RCC 7860 (cell line): ENCODE data around the gene RIT2.
"Not testable (repeated sequence)": the region's sequence is repeated elsewhere in the genome, so short reads cannot be mapped to it uniquely, and the experiment has no call there.

ENCODE experiments used
- DNase-seq: peaks from one replicate; pipeline ENCODE4 v3.0.0-alpha.2; 2015; ENCODE audit warnings: low spot score
- FAIRE-seq: peaks from 2 replicates; lab custom pipeline; 2012; peaks lifted over from hg19 to GRCh38; lab: Jason Lieb, UNC

RIT2 gene

DNA sequence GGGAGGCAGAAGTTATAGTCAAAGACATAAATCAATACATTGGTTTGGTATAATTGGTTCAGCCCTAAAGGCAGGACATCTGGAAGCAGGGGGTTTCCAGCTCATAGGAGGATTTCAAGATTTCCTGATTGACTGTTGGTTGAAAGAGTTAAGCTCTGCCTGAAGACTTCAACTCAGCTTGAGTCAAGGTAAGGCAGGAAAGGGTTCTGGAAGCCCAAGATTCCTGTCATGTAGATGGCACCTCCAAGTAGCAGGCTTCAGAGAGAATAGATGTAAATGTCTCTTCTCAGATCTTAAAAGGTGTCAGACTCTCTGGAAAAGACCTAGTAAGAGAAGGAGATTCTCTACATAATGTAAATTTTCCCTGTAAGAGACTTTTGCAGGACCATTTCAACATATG lies 335.3 kb downstream of the RIT2 start:
- DNase-seq (no peak), FAIRE-seq (no peak)

DNA sequence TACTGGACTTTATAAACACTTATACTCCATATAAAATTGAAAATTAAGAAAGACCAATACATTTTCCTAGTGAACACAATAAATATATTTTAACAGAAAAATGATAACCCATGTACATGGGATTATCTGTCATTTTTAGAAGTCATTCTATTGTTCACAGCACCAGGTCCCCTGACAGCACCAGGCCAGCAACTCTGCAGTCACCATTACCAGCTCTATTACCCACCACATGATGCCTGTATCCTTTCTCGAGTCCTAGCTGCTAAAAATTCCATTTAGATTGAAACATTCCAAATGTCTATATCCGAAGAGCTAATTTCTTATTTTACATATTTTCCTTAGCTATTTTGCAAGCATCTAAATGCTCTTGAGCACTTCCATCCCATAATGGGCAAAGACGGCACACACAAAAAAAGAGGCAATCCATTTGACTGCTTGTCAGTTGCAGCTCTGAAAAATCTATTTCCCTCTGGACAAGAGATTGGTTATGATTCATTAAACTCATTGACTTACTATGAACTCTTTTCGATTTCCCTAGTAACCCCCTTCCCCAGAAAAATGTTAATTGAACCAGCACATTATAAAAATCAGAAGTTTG lies 336.9 kb downstream of the RIT2 start:
- FAIRE-seq (no peak), DNase-seq (no peak)

DNA sequence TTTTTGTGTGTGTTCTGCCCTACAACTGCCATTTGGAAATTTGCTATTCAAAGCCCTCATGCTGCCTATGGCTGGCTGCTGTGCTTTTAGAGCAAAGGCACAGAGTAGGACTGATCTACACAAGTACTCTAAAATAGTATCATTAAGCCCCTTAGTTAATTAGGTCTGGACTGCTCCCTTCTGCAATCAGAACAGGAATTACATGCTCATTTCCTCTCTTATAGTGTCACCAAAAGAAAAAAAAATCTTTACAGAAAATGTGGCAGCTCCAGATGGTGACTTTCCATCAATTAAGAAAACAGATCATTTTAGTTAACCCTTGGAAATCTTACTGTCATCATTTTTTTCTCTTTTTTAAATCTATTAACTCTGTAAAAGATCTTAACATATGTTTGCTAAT lies 337.5 kb downstream of the RIT2 start:
- no peak for DNase-seq
- FAIRE-seq = no peak

DNA sequence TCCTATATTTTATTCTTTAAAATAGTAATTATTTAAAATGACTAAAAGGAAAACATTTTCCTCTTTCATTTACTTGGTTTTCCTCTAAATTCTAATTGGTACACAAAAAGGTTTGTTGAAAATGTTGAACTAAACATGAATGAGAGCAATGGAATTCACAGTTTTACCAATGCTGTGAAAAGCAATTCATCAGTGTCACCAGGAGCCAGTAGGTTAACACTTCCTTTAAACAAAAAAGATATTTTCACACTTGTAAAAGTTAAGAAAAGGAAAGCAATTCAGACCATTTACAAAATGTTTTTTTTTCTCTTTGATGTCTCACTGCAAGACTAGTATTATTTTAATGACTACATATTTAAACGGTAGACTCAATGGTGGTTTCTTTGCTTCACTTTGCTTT lies 341.6 kb downstream of the RIT2 start:
- DNase-seq (no peak), FAIRE-seq (no peak)

DNA sequence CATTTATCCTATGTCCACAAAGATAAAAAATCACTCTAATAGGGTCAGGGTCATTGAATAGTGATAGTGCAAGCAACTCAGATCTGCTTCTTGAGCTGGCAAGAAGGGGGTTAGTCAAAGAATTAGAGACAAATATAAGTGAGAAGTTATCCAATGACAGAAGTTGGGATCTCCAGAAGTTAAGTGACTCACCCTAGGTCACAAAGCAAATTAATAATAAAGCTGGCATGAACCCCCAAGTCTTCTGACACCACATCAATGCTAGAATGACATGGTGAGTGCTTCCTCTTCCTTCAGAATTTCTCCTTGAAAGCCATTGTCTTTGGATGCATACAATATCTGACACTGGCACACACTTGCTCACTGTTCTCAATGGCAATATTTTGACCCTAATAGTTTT lies 343.5 kb downstream of the RIT2 start:
- DNase-seq = no peak
- no peak for FAIRE-seq

DNA sequence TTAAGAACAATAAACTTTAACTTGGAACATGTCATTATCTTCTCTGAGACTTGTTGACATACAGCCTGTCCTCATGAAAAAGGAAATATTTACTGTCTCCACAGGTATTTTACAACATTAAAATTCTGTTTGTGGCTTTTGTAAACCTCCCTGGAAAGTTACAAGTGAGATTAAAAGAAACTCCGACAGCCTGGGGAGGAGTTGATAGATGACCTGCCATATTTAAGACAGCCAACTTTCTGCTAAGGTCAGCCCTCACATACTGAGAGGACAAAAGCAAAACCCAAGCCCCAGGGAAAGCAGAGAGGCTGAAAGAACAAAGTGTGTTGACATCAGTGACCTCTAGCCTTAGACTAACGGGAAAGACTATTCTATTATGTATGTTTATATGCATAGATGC lies 350.2 kb downstream of the RIT2 start:
- FAIRE-seq (no peak), DNase-seq (no peak)

DNA sequence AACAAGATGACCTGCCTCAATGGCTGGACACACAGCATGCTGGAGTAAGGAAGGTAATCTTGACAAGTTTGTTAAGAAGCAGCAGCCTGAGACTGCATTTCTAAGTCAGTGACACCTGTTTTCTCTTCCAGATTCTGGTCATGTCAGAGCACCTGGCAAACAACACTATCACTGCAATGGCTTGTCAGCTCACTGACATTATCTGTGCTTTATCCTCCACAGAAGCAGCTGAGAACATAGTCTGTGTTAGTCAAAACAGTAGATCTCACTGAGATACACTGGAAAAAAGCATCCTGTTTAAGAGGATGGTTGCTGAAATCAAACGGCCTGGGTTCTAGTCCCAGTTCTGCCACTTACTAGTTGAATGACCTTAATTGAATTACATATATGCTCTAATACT lies 355.2 kb downstream of the RIT2 start:
- FAIRE-seq = no peak
- no peak for DNase-seq

DNA sequence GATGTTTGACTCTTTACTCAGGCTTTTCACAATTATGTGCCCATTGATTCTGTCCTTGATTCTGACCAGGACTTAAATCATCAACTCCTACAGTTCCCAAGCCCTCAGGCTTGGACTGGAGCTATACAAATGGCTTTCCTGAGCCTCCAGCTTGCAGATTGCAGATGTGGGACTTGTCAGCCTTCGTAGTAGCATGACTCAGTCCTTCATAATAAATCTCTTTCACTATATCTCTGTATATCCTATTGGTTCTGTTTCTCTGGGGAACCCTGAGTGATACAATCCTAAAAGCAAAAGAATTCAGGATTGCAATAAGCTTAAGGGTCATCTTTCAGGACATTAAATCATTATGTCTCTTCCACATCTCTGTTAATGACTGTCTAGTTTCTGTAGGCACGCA lies 356.6 kb downstream of the RIT2 start:
- FAIRE-seq (no peak), DNase-seq (no peak)

DNA sequence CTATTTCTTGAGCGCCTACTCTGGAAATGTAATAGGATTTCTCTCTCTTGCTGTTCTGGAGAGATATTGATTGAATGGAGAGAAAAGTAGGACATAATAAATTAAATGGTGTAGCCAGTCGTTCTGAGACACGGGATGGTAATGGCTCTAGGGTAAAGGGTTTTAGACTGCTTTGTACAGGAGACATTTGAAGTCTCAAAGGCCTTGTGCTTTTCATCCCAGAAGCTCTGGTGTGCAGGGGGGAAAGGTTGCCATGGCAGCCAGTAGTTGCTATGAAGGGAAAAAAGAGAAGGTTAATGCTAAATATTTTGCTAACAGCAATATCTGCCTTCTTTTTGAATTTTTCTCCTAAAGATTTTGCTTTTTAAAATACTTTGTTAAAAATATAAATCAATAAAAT lies 359.3 kb downstream of the RIT2 start:
- FAIRE-seq (no peak), DNase-seq (no peak)

DNA sequence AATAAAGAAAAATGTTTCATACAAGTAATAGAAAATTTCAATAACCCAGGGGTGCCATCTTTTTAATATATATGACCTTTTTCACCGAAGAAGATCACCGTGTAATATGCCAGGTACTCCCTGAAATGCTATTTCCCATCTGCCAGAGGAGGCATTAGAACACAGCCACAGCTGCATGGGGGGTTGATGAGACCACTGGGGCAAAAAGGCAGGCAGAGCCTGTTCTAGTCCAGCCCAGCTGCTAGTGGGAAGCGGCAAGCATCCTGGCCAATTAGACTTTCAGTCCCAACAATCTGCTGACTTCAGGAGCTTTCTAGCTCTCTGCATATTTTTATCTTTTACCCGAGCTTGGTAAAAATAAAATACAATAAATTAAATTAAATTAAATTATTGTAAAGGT lies 362.6 kb downstream of the RIT2 start:
- DNase-seq = no peak
- FAIRE-seq = no peak

DNA sequence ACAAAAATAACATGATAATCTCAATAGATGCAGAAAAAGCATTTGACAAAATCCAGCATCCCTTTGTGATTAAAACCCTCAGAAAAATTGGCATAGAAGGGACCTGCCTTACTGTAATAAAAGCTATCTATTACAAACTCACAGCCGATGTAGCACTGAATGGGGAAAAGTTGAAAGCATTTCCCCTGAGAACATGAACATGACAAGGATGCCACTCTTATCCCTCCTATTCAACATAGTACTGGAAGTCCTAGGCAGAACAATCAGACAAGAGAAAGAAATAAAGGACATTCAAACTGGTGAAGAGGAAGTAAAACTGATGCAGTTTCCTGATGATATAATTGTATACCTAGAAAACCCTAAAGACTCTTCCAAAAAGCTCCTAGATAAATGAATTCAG lies 368.7 kb downstream of the RIT2 start:
- FAIRE-seq (no peak), DNase-seq (no peak)

DNA sequence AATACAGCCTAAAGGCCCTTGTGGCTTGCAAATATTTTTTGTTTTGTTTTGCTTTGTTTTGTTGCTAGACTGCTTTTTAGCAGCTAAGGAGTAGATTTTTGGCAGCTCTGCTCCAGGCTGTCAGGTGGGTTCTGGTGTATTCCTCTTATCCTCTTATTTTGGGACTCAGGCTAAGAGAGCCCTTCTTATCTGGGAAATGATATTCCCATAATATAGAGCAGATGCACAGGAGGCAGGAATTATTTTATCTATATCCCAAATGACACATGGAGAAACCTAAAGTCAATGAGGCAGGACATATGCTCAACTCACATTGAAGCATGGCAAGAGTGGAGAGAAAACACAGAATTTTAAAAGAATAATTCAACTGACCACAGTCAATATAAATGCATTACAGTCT lies 369.6 kb downstream of the RIT2 start:
- DNase-seq (no peak), FAIRE-seq (no peak)

DNA sequence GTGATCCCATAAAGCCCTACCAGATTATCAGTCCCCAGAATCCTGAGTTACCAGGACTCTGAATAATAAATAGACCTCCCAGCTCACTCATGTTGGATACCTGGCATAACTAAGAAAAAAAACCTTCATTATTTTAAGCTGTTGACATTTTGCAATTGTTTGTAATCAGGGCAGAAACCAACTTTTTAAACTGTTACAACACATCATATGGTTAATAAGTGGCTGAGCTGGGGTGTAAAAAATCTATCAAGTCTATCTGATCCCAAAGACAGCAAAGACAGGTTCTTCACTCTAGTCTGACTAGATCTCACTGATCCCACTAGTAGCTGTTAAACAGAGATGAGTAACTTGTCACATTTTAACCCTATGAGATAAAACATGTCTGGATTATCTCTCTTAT lies 370.3 kb downstream of the RIT2 start:
- FAIRE-seq (no peak), DNase-seq (no peak)

DNA sequence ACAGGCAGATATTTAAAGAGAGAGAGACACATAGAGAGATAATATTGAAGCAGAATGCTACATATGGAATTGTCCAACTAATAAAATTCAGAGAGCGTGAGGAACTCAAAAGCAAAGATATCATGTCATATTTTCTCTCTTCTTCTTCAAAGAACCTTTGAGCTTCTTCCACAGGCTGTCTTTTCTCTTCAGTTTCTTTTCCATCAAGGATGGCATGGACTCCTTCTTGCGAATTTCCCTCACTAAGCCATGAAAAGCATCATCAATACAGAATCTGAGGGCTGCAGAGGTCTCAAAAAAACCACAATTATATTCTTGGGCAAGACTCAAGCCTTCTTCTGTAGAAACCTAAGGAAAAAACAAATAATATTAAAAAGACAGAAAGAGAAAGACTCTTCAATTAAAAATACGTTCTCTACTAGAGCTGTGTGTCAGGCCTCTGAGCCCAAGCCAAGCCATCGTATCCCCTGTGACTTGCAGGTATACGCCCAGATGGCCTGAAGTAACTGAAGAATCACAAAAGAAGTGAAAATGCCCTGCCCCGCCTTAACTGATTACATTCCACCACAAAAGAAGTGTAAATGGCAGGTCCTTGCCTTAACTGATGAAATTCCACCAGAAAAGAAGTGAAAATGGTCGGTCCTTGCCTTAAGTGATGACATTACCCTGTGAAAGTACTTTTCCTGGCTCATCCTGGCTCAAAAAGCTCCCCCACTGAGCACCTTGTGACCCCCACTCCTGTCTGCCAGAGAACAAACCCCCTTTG lies 371.9 kb downstream of the RIT2 start:
- FAIRE-seq (no peak), DNase-seq (no peak)

DNA sequence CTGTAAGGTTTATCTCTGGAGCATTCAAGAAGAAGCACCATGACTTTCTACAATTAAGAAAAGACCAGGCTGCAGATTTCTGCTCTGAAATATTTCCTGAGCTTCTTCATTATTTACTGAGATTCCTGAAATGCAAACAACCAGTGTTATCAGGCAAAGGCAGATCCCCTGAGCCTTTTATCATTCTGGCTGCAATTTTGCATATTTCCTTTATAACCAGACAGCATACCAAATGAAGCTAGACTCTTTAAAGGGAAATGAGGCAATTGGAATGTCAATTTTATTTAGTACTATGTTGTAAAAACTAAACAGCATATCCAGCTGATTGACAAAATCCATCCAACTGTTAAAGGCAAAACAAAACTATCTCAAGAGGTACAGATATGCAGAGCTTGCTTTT lies 372.5 kb downstream of the RIT2 start:
- FAIRE-seq = no peak

DNA sequence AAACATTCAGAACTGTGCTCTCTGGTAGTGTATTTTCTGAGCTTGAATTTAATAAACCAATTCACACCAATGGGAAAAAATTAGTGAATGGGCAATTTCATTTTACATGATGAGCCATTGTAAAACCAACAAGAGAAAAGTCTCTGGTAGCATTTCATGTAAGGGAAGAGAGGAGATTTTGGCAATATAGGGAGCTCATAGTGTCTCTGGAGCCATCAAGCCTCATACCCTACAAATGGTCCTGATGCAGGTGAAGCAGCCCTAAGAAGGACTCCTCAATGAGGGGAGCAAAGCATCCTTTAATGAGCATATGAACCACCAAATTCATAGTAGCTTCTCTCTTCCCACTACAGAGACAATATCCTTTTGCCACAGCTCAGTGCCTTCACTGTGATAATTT lies 373.0 kb downstream of the RIT2 start:
- no peak for DNase-seq
- FAIRE-seq = no peak

More for the DNA sequence above, 372.5 kb downstream of the RIT2 start:
- no peak for DNase-seq

DNA sequence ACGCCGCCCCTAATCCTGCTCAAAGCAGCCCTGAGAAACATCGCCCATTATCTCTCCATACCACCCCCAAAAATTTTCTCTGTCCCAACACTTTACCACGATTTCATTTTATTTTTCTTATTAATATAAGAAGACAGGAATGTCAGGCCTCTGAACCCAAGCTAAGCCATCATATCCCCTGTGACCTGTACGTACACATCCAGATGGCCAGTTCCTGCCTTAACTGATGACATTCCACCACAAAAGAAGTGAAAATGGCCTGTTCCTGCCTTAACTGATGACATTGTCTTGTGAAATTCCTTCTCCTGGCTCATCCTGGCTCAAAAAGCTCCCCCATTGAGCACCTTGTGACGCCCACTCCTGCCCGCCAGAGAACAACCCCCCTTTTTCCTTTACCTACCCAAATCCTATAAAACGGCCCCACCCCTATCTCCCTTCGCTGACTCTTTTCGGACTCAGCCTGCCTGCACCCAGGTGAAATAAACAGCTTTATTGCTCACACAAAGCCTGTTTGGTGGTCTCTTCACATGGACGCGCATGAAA lies 373.6 kb downstream of the RIT2 start:
- FAIRE-seq, DNase-seq: not testable (repeated sequence)

DNA sequence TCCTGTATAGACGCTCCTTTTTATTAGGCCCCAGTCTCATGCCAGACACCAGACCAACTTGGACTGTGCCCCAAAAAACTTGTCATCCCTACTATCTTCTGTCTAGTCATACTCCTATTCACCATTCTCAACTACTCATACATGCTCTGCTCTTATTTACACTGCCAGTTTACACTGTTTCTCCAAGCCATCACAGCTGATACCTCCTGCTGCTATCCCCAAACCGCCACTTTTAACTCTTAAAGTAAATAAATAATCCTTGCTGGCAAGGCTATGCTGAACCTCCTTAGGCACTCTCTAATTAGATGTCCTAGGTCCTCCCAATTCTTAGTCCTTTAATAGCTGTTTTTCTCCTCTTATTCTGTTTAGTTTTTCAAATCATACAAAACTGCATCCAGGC lies 374.2 kb downstream of the RIT2 start:
- FAIRE-seq, DNase-seq: not testable (repeated sequence)

DNA sequence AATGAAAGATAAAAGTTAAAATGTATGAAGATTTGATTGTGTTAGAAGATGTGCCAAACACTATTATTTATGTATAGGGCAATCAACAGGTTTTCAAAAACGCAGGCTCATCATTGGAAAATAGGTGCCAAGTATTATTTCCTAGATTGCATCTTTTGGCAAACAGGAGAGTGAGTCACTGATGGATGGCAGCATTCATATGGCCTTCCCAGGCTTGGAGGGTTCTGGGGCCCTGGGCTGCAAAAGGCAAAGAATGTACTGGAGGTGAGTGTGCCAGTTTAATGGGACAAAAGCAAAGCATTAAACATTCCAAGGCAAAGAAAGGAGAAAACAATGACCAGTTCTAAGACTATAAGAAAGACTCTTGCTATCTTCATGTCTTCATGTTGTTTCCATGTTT lies 379.4 kb downstream of the RIT2 start:
- DNase-seq = no peak
- FAIRE-seq = no peak

DNA sequence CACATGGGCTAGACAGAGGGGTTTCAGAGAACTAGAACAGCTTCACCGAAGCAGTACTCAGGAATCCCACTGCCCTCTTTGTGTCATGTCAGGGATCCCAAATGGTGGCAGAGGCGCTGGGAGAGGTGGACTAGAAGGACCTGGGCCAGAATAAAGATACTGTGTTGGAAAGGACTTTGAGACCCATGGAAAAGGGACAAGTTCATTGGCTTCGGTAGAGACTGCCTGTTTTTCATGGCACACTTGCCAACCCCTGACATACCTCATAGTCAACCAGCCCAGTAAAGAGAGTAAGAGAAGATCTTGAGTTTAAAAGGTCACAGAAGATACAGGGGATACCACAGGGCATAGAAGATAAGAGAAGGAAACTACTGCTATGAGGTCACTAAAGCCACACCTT lies 381.0 kb downstream of the RIT2 start:
- FAIRE-seq = no peak
- DNase-seq = no peak

DNA sequence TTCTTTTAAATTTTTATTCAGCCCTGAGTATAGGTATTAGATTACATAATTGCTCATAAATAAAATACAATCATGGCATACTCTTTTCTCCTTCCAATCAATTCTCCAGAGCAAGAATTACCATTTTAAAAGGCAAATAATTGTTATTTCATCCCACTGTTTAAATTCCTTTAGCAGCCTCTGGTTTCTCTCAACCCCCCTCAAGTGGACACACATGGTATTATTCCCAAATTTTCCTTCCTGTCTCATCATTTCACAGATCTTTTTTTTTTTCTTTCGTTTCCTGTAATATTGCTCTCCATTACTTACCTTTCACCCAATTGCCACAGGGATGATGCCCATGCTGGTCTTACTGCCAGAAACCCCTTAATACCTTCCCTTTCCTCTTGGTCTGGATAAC lies 385.2 kb downstream of the RIT2 start:
- no peak for FAIRE-seq
- DNase-seq = no peak

DNA sequence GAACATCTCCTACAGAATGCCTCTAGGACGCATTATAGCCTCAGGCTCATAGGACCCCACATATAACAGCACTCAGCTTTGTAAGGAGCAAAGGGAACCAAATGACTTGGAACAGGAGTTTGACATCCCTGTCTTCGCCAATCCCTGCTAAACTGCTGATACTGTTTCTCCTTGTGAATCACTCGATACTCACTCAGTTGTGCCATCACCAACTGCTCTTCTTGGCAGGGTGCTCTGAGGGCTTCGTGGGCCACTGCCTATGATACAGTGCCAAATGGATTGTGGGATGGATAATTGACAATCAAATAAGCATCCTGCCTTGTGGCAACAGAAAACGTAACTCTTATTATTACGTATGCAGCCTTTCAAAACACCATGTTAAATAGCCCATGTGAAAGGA lies 396.3 kb downstream of the RIT2 start:
- FAIRE-seq (no peak), DNase-seq (no peak)

DNA sequence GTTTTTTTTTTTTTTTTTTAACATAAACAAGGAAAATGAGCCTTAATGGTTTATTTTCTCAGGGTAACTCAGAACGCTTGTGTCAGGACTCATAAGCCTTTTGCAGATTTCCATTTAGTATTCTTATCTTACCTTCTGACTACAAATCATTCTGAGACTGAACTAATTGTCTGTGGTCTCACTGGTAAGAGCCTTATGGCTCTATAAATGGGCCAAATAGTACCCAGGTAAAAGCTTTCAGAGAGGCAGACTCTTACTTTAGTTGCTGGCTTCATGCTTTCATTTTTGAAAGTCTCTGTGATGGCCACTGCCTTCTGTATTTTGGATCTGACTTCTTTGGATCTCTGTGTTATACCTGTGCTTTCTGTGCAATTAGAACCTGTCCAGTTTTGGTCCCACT lies 403.4 kb downstream of the RIT2 start:
- FAIRE-seq (no peak), DNase-seq (no peak)
